Liver (tissue), 3 donors: Measurements from ENCODE around the gene SEMA5A.

Experiments
- CTCF ChIP-seq: fragments of 150-350 bp; IDR thresholded peaks from 2 replicates; pipeline ENCODE4 v1.5.1; 2017; ENCODE audit warnings: improper control_type of control experiment, low read depth, low read length; ENCODE audit not compliant: missing input control
- EGR1 ChIP-seq, 2 donors: IDR thresholded peaks; 2 replicates each; pipeline ENCODE4 v1.6.1; 2016 to 2018; ENCODE audit warnings: antibody characterized with exemption in 2 of 2, low read depth in 2 of 2
- GABPA ChIP-seq, 2 donors: IDR thresholded peaks in 1 of 2; conservative IDR thresholded peaks in 1 of 2; 2 replicates each; pipeline ENCODE4 v1.6.1; 2016; ENCODE audit warnings: antibody characterized with exemption in 2 of 2, mild to moderate bottlenecking in 1 of 2, moderate library complexity in 1 of 2
- HNF4A ChIP-seq, 2 donors: conservative IDR thresholded peaks; 2 replicates each; pipeline ENCODE4 v1.6.1; 2016; ENCODE audit warnings: antibody characterized with exemption in 2 of 2, mild to moderate bottlenecking in 2 of 2
- MAX ChIP-seq: IDR thresholded peaks from 2 replicates; pipeline ENCODE4 v1.6.1; 2016; ENCODE audit warnings: antibody characterized with exemption
- REST ChIP-seq: IDR thresholded peaks from 2 replicates; pipeline ENCODE4 v1.6.1; 2016; ENCODE audit warnings: antibody characterized with exemption, mild to moderate bottlenecking
- SP1 ChIP-seq: IDR thresholded peaks from 2 replicates; pipeline ENCODE4 v1.6.1; 2018; ENCODE audit warnings: antibody characterized with exemption, mild to moderate bottlenecking
- YY1 ChIP-seq: IDR thresholded peaks from 2 replicates; pipeline ENCODE4 v1.6.1; 2016; ENCODE audit warnings: antibody characterized with exemption, mild to moderate bottlenecking
- ZBTB33 ChIP-seq: IDR thresholded peaks from 2 replicates; pipeline ENCODE4 v1.6.1; 2016; ENCODE audit warnings: antibody characterized with exemption
- donor health status: healthy.
- donor health status: healthy.

- TF ChIP-seq CTCF (no peak), MAX (no peak), GABPA (IDR thresholded peaks at IDR 0.05 in 1 of 2, conservative IDR thresholded peaks at IDR 0.05 in 1 of 2) (no peak), EGR1 (IDR thresholded peaks at IDR 0.05; ENCODE audit: low read depth in 2 of 2) (no peak), ZBTB33 (no peak), REST (no peak), HNF4A (conservative IDR thresholded peaks at IDR 0.05) (no peak), SP1 (no peak), YY1 (no peak)
Measured at GRCh38 chr5:9380109-9380508, 165.8 kb downstream of the SEMA5A start.
